Measurements from ENCODE around the gene SFPQ.
"Not testable (repeated sequence)": the region's sequence is repeated elsewhere in the genome, so short reads cannot be mapped to it uniquely, and the experiment has no call there.

The SFPQ gene

DNA sequence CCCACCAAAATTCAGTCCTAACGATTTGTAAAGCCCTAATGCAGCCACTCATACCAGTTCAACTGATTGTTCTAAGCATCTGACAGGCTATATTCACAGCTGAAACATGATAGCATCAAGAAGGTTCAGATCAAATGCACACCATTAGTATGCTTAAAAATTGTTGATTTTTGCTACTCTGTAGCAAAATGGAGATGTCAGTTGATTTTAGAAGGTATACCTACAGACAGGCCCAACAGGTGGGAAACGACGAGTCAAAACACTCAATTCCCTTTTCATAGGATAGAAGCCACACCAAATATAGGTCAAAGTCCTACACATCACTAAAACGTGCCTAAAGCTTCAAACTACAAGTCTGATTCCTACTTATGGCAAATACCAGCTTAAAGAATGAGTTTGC, 6.7 kb downstream of the SFPQ start:
- no peak for DNase-seq

DNA sequence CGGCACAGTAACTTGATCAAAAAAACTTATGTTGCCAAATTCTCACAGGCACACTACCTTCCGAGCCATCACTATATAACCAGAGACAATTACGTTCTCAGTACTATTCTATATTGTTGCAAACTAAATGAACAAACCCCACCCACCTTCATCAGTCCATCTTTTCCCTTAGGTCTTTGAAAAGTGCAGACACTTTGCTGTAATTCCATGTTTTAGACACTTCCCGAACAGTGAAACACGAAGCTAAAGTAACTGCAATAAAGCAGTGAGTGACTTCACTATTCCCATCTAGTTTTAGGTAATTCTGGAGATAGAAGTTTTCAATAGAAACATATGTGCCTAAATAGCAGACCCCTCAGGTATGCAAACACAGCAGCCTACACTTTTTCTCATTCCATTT, 7.7 kb downstream of the SFPQ start:
- DNase-seq = no peak

DNA sequence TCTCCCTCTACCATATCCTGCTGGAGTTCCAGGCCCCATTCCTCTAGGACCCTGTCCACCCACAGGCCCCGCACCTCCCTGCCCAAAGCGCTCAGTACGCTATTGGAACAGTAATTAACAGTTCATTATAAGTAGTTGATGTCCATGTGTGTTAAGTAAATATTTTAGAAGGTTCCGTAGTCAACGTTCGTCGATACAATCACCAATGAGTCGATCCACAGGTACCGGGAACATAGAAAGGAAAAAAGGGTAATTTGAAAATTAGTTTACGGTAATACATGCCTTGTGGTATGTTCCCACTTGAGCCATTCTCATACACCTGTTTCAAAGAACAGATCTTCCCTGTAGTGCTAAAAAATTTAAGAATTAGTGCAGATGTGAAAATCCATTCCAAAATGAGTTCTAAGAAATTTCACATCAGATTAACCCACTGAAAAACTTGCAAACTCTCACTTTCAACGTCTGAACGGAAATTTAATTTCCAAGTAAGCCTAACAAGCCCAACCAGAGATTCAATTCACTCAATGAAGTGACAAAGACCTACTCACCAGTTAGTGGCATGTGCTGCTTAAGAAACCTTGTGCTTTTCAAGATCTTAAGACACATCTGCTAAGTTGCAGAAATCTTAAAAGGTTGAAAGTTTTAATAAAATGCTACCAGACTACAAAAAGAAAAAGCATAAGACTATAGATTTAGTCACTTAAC, 8.3 kb downstream of the SFPQ start:
- DNase-seq = no peak

- no peak for DNase-seq
Observed at GRCh38 chr1:35181790-35182455, 11.0 kb downstream of the SFPQ start.

DNA sequence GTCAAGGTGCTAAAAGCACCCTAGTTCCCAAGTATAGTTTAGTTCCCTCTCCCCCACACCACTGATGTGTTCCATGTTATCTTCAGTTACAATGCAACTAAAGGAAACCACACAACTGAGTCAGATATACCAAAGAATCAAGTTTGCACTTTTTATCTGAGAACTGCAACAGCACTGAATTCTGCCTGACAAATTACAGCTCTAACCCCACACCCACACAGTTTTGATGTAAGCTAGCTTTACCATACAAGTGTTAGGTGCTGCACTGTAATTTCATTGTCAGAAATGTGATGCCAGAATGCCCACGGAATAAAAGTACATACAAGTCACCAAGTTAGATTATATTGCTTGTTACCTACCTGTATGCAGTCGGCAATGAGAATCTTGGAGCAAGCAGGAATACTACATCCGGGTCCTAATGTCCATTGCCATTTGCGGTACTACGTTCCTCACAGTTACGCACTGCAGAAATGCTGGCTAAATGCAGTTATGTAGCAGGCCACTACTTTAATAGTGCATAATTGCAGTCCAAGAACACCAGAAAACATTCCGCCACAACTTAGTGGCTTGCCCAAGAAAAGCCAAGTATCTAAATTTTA, 12.1 kb downstream of the SFPQ start:
- no peak for DNase-seq

GRCh38 chr1:35179908-35180307, 13.0 kb downstream of the SFPQ start:
- no peak for DNase-seq

- DNase-seq = no peak
Observed at GRCh38 chr1:35178874-35179380, 14.0 kb downstream of the SFPQ start.

GRCh38 chr1:35178295-35178695, 14.7 kb downstream of the SFPQ start:
- no peak for DNase-seq

GRCh38 chr1:35177237-35177786, 15.6 kb downstream of the SFPQ start:
- no peak for DNase-seq

DNA sequence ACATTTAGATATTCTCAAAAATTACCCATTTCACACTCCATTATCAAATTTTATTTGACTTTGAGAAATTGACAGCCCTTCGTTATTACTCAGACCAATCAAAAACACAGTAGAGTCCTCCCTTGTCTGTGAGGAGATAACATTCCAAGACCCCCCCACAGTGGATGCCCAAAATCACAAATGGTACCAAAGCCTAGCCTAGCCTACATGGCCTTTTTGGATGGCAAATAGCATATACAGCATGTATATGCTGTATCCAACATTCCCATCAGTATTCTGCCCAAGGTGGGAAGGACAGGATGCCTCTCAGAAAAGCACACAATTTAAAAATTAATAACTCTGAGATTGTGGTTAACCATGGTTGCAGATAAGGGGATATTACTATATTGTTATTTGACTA, 17.3 kb downstream of the SFPQ start:
- DNase-seq = no peak

- no peak for DNase-seq
Observed at GRCh38 chr1:35175098-35175576, 17.8 kb downstream of the SFPQ start.

GRCh38 chr1:35173909-35174540, 18.9 kb downstream of the SFPQ start:
- no peak for DNase-seq

DNA sequence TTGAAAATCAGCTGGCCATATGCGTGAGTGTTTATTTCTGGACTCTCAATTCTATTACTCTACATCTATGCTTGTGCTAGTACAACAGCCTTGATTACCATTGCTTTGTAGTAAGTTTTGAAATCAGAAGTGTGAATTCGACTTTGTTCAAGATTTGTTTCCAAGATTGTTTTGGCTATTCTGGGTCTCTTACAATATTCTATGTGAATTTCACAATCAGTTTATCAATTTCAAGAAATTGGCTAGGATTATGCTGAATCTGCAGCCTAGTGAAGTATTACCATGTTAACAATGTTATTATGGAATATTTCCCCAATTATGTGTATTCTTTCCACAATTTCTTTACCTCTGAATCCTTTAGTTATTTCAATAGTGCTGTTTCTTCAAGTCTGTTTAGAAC, 19.5 kb downstream of the SFPQ start:
- no peak for DNase-seq

- DNase-seq = no peak
Observed at GRCh38 chr1:35172022-35172421, 20.9 kb downstream of the SFPQ start.

GRCh38 chr1:35171579-35171978, 21.4 kb downstream of the SFPQ start:
- no peak for DNase-seq

DNA sequence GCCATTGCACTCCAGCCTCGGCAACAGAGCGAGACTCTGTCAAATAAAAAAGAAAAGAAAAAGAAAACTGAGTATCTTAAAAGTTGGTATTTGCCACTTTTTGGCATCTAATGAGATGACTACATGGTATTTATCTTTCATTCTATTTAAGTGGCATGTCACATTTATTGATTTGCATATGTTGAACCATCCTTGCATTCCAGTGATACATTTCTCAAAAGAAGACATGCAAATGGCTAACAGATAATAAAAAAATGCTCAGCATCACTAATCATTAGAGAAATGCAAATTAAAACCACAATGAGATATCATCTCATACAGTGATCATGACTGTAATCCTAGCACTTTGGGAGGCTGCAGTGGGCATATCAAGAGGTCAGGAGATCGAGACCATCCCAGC, 28.1 kb downstream of the SFPQ start:
- no peak for DNase-seq

GRCh38 chr1:35151220-35151619, 41.7 kb downstream of the SFPQ start:
- no peak for DNase-seq

DNA sequence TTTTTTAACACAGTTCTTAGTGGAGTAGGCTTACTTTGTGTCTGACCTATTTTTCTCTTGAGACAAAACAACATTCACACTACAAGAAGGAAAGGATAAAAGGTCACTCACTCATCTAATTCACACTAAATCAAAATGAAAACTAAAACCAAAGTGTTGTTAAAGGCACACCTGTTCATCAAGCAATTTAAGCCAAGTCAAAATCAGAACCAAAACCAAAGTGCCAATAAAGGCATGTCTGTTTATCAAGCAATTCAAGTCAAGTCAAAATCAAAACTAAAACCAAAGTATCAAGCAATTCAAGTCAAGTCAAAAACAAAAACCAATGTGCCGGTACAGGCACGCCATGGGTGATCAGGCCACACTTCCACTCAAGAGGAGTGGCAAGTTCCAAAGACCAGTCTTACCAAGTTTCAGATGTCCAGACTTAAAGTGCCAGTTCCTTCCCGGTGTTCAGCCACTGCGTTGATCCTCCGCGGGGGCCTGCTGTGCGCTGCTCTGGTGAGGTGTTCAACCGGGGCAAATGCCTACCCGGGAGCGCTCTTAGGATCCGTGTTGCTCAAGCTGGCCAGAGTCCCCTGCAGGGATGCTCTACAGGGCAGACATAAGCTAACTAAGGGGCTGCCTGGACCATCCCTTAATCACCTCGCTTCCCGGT, 46.9 kb downstream of the SFPQ start:
- not testable (repeated sequence) for DNase-seq

- no peak for DNase-seq
Observed at GRCh38 chr1:35143737-35144508, 49.0 kb downstream of the SFPQ start.

DNA sequence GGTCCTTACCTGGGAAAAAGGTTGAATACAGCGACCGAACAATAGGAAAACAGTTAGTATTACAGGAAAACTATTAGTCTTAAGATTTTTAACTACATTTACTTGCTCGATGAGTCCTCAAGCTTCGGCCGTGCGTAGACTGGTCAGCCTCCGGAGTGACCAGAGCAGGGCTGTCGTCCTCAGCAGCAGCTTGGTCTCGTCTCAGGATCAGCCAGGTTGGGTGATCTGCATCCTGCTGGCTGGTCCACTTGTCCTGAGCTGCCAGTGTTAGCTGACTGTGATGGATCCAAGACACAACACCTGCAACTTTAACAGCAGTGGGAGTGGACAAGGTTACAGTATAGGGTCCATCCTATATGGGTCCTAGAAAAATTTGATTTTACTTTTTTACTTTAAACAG, 50.2 kb downstream of the SFPQ start:
- DNase-seq = not testable (repeated sequence)

- not testable (repeated sequence) for DNase-seq
Observed at GRCh38 chr1:35142294-35142693, 50.7 kb downstream of the SFPQ start.

DNA sequence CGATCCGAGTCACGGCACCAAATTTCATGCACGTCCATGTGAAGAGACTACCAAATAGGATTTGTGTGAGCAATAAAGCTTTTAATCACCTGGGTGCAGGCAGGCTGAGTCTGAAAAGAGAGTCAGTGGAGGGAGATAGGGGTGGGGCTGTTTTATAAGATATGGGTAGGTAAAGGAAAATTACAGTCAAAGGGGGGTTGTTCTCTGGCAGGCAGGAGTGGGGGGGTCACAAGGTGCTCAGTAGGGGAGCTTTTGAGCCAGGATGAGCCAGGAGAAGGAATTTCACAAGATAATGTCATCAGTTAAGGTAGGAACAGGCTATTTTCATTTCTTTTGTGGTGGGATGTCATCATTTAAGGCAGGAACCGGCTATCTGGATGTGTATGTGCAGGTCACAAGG, 55.4 kb downstream of the SFPQ start:
- DNase-seq = not testable (repeated sequence)
